ENCODE measurements around the gene NDUFA8.

GRCh38 chr9:122164286-122164685, 4.7 kb upstream of the NDUFA8 start:
- TF ChIP-seq, protein P1, sequence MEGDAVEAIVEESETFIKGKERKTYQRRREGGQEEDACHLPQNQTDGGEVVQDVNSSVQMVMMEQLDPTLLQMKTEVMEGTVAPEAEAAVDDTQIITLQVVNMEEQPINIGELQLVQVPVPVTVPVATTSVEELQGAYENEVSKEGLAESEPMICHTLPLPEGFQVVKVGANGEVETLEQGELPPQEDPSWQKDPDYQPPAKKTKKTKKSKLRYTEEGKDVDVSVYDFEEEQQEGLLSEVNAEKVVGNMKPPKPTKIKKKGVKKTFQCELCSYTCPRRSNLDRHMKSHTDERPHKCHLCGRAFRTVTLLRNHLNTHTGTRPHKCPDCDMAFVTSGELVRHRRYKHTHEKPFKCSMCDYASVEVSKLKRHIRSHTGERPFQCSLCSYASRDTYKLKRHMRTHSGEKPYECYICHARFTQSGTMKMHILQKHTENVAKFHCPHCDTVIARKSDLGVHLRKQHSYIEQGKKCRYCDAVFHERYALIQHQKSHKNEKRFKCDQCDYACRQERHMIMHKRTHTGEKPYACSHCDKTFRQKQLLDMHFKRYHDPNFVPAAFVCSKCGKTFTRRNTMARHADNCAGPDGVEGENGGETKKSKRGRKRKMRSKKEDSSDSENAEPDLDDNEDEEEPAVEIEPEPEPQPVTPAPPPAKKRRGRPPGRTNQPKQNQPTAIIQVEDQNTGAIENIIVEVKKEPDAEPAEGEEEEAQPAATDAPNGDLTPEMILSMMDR (conservative IDR thresholded peaks at IDR 0.05 in 1 of 2, IDR thresholded peaks at IDR 0.05 in 1 of 2; ENCODE audit: low read depth in 1 of 2, low read length in 2 of 2): no peak
- no peak for TF ChIP-seq EZH2 (IDR thresholded peaks at IDR 0.05; ENCODE audit: low read length, missing control alignments)

Measured in fibroblast of lung (primary cell).